ENCODE measurements around the gene CCBE1.

The CCBE1 gene

DNA sequence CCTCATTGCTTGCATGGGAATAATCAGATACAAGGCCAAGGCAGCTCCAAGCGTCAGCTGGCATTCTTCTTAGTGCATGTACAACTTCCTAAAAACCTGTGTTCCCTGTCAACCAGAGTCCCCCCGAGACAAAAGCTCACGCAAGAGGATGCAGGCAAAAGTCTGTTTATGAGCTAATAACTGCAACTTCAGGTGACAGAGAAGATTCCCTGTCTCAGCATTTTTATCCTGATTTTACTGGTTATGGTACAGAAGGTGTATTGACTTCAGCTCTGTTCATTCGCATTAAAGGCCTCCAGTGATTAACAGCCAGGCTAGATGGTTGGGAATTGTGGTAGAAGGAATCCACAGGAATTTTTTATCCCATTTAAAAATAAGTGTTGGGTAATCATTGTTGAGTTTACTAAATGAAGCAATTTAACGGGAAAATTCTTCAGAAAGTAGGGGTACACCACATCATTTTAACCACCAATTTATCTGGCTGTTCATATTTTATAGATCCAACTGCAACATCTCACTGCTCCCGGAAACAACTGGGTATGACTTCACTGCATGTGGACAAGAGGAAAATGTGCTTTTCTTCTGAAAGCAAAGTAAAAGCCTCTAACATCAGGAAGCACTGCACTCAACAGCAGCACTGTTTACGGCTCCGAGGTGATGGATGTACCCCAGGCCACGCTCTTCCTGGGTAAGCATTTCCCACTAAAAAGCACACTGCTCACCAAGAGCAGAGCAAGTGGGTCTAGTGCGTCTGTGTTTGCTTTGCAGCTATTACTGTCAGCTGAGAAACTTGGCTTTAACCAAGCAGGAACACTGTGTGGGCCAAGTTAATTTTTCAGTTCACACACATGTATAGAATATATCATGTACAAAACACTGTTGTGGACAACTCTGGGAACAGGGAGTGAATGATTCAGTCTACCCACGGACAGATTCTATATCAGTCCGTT, 31.9 kb downstream of the CCBE1 start:
- no peaks in the 10 kb centered on the region for H3K4me1 ChIP-seq (ENCODE audit: control insufficient read depth, insufficient read depth, low read length)
- no peaks in the 10 kb centered on the region; the same call in 1 of the 2 replicates for H3K27me3 ChIP-seq (ENCODE audit: control insufficient read depth, insufficient read depth, low read length)
- no peak overlapping the region for H3K27ac ChIP-seq (ENCODE audit: low read depth, low read length)
- H3K9me3 ChIP-seq (ENCODE audit: control insufficient read depth, insufficient read depth, low read length), result no peaks in the 10 kb centered on the region
- no peak overlapping the region for H3K9ac ChIP-seq (ENCODE audit: low read depth, low read length)
- H3K4me3 ChIP-seq (ENCODE audit: low read depth, low read length), result no peak overlapping the region
- H3K36me3 ChIP-seq (ENCODE audit: control insufficient read depth, insufficient read depth, low read length), result no peaks in the 10 kb centered on the region

GRCh38 chr18:59664329-59664728, 32.9 kb downstream of the CCBE1 start:
- no peaks in the 10 kb centered on the region for H3K9me3 ChIP-seq (ENCODE audit: control insufficient read depth, insufficient read depth, low read length)
- no peak overlapping the region for H3K27ac ChIP-seq (ENCODE audit: low read depth, low read length)
- no peaks in the 10 kb centered on the region for H3K4me1 ChIP-seq (ENCODE audit: control insufficient read depth, insufficient read depth, low read length)
- no peak overlapping the region for H3K4me3 ChIP-seq (ENCODE audit: low read depth, low read length)
- H3K36me3 ChIP-seq (ENCODE audit: control insufficient read depth, insufficient read depth, low read length), result no peaks in the 10 kb centered on the region
- no peaks in the 10 kb centered on the region; the same call in 1 of the 2 replicates for H3K27me3 ChIP-seq (ENCODE audit: control insufficient read depth, insufficient read depth, low read length)
- no peak overlapping the region for H3K9ac ChIP-seq (ENCODE audit: low read depth, low read length)

GRCh38 chr18:59663096-59663495, 34.1 kb downstream of the CCBE1 start:
- H3K9me3 ChIP-seq (ENCODE audit: control insufficient read depth, insufficient read depth, low read length), result no peaks in the 10 kb centered on the region
- no peaks in the 10 kb centered on the region; the same call in 1 of the 2 replicates for H3K27me3 ChIP-seq (ENCODE audit: control insufficient read depth, insufficient read depth, low read length)
- no peaks in the 10 kb centered on the region for H3K36me3 ChIP-seq (ENCODE audit: control insufficient read depth, insufficient read depth, low read length)
- no peak overlapping the region for H3K9ac ChIP-seq (ENCODE audit: low read depth, low read length)
- H3K4me1 ChIP-seq (ENCODE audit: control insufficient read depth, insufficient read depth, low read length), result no peaks in the 10 kb centered on the region
- no peak overlapping the region for H3K27ac ChIP-seq (ENCODE audit: low read depth, low read length)
- H3K4me3 ChIP-seq (ENCODE audit: low read depth, low read length), result no peak overlapping the region

DNA sequence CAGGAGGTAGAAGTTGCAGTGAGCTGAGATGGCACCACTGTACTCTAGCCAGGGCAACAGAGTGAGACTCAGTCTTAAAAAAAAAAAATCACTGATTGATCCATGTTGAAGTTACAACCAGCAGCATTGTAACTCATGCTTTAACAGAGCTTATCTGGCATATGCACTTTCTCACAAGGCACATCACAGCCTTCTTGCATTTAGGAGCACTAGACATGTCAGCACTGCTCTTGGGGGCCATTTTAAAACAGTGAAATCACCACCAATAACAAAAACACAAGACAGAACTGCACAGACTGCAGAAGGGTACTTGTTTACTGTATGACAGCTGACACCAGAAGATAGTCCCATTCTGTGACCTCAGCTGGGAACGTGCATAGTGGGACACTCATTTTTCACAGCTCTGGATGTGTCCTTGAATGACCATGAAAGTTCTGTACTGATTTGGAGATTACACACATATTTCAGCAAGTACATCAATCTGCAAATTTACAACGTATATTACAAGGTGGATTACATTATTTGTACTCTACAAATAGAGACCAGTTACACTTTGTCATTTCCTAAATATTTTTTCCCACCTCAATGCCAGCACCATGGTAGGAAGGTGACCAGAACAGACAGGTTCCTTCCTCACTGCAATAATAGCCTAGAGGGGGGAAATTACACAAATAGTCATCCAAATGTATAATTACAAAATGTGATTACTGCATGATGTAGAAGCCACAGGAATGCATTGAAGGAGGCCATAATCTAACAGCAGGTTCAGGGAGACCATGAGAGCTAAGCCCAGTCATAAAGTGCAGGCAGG, 35.1 kb downstream of the CCBE1 start:
- no peaks in the 10 kb centered on the region for H3K9me3 ChIP-seq (ENCODE audit: control insufficient read depth, insufficient read depth, low read length)
- H3K27me3 ChIP-seq (ENCODE audit: control insufficient read depth, insufficient read depth, low read length), result no peaks in the 10 kb centered on the region; the same call in 1 of the 2 replicates
- H3K36me3 ChIP-seq (ENCODE audit: control insufficient read depth, insufficient read depth, low read length), result no peaks in the 10 kb centered on the region
- no peak overlapping the region for H3K27ac ChIP-seq (ENCODE audit: low read depth, low read length)
- H3K9ac ChIP-seq (ENCODE audit: low read depth, low read length), result no peak overlapping the region
- H3K4me1 ChIP-seq (ENCODE audit: control insufficient read depth, insufficient read depth, low read length), result no peaks in the 10 kb centered on the region
- no peak overlapping the region for H3K4me3 ChIP-seq (ENCODE audit: low read depth, low read length)

DNA sequence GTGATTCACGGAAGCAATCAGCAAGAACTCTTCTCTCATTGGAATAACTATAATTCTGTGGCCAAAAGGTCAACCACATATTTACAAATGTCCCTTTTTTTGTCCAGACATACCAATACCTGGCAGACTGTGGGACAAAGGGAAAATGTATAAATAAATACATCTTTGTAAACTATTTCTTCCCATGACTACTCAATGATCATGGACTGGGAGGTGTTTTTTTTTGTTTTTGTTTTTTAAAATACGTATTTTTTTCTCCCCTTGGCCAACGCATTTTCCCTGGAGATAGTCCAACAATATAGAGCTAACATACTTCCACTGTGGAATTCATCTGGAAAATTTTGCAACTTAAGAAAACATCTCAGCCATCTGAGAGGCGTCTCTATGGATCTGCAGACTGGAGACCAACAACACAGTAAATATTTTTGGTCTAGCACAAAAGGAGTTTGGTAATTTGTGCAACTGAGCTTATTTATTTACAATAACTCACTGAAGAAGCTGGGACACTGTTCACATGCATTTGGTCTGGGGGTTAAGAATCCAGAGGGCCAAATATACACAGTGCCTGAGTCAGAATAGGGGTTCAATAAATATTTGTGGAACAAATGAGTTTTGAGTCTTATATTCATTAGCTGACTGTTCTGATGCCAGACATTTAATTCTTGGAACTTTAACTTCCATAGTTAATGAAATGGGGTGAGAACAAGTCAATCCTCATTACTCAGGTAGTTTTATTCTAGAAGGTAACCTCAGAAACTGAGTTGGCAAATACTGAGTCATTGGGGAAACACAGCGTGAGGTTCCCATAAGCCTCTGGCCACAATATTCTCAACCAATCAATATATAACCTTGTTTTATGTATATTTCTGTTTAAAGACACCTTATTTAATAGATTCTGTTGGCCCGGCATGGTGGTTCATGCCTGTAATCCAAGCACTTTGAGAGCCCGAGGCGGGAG, 36.2 kb downstream of the CCBE1 start:
- no peak overlapping the region for H3K4me3 ChIP-seq (ENCODE audit: low read depth, low read length)
- no peak overlapping the region for H3K27ac ChIP-seq (ENCODE audit: low read depth, low read length)
- no peaks in the 10 kb centered on the region for H3K9me3 ChIP-seq (ENCODE audit: control insufficient read depth, insufficient read depth, low read length)
- H3K27me3 ChIP-seq (ENCODE audit: control insufficient read depth, insufficient read depth, low read length), result no peaks in the 10 kb centered on the region; the same call in 1 of the 2 replicates
- H3K9ac ChIP-seq (ENCODE audit: low read depth, low read length), result no peak overlapping the region
- H3K4me1 ChIP-seq (ENCODE audit: control insufficient read depth, insufficient read depth, low read length), result no peaks in the 10 kb centered on the region
- H3K36me3 ChIP-seq (ENCODE audit: control insufficient read depth, insufficient read depth, low read length), result no peaks in the 10 kb centered on the region

- H3K36me3 ChIP-seq (ENCODE audit: control insufficient read depth, insufficient read depth, low read length), result no peaks in the 10 kb centered on the region
- H3K27ac ChIP-seq (ENCODE audit: low read depth, low read length), result no peak overlapping the region
- H3K27me3 ChIP-seq (ENCODE audit: control insufficient read depth, insufficient read depth, low read length), result no peaks in the 10 kb centered on the region; the same call in 1 of the 2 replicates
- H3K4me1 ChIP-seq (ENCODE audit: control insufficient read depth, insufficient read depth, low read length), result no peaks in the 10 kb centered on the region
- H3K9ac ChIP-seq (ENCODE audit: low read depth, low read length), result no peak overlapping the region
- H3K4me3 ChIP-seq (ENCODE audit: low read depth, low read length), result no peak overlapping the region
- H3K9me3 ChIP-seq (ENCODE audit: control insufficient read depth, insufficient read depth, low read length), result no peaks in the 10 kb centered on the region
These were observed 36.9 kb downstream of the CCBE1 start for GRCh38 chr18:59660366-59660765.

DNA sequence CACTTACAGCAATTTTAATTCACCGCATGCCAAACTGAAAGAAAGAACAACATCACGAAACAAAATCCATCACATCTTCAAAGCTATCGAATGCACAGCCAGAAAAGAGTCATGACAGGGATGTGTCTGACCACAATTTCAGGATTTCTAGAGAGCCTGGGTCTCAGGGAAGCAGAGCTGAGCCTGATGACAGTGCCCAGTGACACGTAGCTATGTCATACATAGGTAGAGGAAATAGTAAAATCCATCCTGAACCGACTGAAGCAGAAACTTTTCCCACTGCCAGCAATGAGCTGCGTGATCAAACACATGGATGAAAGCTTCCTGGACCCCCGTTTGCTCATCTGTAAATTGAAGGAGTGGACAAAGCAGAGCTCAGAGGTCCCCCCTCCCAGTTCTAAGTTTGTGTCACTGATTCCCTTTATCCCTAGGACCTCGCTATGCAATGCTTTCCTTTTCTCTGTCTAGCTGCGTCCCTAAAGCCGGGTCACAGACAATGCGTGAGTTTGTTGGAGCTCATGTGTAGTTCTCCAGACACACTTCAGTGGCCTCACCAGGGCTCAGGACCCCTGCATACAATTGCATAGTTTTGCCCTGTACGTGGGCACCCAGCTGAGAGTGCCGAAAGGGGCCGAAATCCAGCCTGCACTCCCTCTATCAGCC, 37.6 kb downstream of the CCBE1 start:
- Histone ChIP-seq H3K4me1 (ENCODE audit: control insufficient read depth, insufficient read depth, low read length) (no peaks in the 10 kb centered on the region), H3K4me3 (ENCODE audit: low read depth, low read length) (no peak overlapping the region), H3K27ac (ENCODE audit: low read depth, low read length) (no peak overlapping the region)

DNA sequence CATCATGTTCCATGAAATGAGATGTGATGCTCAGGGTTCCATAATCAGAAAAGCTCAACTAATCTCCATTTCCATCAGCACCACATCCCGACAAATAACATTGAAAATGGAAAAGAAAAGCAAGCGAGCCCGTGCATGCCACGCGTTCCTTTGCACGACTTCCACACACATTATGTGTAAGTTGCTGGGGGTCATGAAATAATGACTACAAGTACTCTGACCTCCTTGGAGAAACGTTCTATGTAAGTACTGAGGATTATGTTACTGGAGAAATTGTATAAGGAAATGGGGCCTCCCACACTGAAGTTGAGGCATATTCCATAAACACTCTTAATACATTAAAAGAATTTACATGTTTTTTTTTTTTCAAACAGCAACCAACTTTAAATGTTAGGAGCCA, 38.3 kb downstream of the CCBE1 start:
- Histone ChIP-seq H3K9me3 (ENCODE audit: control insufficient read depth, insufficient read depth, low read length) (no peaks in the 10 kb centered on the region), H3K4me3 (ENCODE audit: low read depth, low read length) (no peak overlapping the region), H3K36me3 (ENCODE audit: control insufficient read depth, insufficient read depth, low read length) (no peaks in the 10 kb centered on the region), H3K4me1 (ENCODE audit: control insufficient read depth, insufficient read depth, low read length) (no peaks in the 10 kb centered on the region), H3K27ac (ENCODE audit: low read depth, low read length) (no peak overlapping the region), H3K9ac (ENCODE audit: low read depth, low read length) (no peak overlapping the region), H3K27me3 (ENCODE audit: control insufficient read depth, insufficient read depth, low read length) (no peaks in the 10 kb centered on the region; the same call in 1 of the 2 replicates)

More for the DNA sequence above, 37.6 kb downstream of the CCBE1 start:
- H3K27me3 ChIP-seq (ENCODE audit: control insufficient read depth, insufficient read depth, low read length), result no peaks in the 10 kb centered on the region; the same call in 1 of the 2 replicates
- no peaks in the 10 kb centered on the region for H3K36me3 ChIP-seq (ENCODE audit: control insufficient read depth, insufficient read depth, low read length)
- H3K9me3 ChIP-seq (ENCODE audit: control insufficient read depth, insufficient read depth, low read length), result no peaks in the 10 kb centered on the region
- no peak overlapping the region for H3K9ac ChIP-seq (ENCODE audit: low read depth, low read length)

- Histone ChIP-seq H3K36me3 (ENCODE audit: control insufficient read depth, insufficient read depth, low read length) (no peaks in the 10 kb centered on the region), H3K9me3 (ENCODE audit: control insufficient read depth, insufficient read depth, low read length) (no peaks in the 10 kb centered on the region), H3K9ac (ENCODE audit: low read depth, low read length) (no peak overlapping the region), H3K27ac (ENCODE audit: low read depth, low read length) (no peak overlapping the region), H3K4me1 (ENCODE audit: control insufficient read depth, insufficient read depth, low read length) (no peaks in the 10 kb centered on the region), H3K27me3 (ENCODE audit: control insufficient read depth, insufficient read depth, low read length) (no peaks in the 10 kb centered on the region), H3K4me3 (ENCODE audit: low read depth, low read length) (no peak overlapping the region)
These were observed 40.2 kb downstream of the CCBE1 start for GRCh38 chr18:59657012-59657411.

DNA sequence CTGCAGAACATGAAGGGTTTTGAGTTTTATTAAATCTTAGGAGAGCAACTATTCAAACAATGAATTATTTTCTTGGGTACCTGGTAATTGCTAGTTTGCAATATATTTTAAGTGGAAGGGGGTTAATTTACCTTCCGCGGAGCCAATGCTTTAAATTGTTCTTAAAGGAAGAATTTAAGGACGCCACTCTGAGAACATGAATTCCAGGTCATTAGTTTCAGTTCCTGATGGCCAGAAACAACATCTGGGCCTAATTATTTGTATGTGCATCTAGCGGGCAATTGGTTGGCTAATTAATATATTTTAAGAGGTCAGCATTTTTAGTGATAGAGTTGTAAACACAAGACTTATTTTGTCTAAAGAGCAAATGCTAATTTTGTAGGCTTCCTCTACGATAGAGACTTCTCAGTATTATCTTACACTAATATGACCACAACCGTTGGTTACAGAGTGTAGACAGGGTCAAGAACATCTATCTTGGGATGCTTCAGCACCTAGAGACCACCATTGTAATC, 40.8 kb downstream of the CCBE1 start:
- Histone ChIP-seq H3K4me1 (ENCODE audit: control insufficient read depth, insufficient read depth, low read length) (no peaks in the 10 kb centered on the region), H3K9me3 (ENCODE audit: control insufficient read depth, insufficient read depth, low read length) (no peaks in the 10 kb centered on the region), H3K9ac (ENCODE audit: low read depth, low read length) (no peak overlapping the region), H3K27ac (ENCODE audit: low read depth, low read length) (no peak overlapping the region), H3K4me3 (ENCODE audit: low read depth, low read length) (no peak overlapping the region), H3K27me3 (ENCODE audit: control insufficient read depth, insufficient read depth, low read length) (no peaks in the 10 kb centered on the region), H3K36me3 (ENCODE audit: control insufficient read depth, insufficient read depth, low read length) (no peaks in the 10 kb centered on the region)
